CMK (cell line): Measurements from ENCODE around the gene XRCC5.

ENCODE experiments used
- DNase-seq: peaks from one replicate; pipeline ENCODE4 v3.0.0-alpha.2; 2010; ENCODE audit warnings: low read depth

XRCC5 gene

DNA sequence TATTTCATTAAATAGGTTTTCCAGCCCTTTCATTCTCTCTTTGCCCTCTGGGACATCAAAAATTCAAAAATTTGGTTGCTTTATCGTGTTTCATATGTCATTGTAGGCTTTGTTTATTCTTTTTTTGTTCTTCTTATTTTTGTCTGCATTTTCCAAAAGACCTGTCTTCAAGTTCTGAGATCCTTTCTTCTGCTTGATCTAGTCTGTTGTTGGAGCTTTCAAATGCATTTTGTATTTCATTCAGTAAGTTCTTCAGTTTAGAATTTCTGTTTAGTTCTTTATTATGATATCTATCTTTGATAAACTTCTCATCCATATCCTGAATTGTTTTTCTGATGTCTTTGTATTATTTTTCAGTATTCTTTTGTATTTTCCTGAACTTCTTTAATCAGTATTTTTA lies 123.6 kb downstream of the XRCC5 start:
- no peak for DNase-seq

DNA sequence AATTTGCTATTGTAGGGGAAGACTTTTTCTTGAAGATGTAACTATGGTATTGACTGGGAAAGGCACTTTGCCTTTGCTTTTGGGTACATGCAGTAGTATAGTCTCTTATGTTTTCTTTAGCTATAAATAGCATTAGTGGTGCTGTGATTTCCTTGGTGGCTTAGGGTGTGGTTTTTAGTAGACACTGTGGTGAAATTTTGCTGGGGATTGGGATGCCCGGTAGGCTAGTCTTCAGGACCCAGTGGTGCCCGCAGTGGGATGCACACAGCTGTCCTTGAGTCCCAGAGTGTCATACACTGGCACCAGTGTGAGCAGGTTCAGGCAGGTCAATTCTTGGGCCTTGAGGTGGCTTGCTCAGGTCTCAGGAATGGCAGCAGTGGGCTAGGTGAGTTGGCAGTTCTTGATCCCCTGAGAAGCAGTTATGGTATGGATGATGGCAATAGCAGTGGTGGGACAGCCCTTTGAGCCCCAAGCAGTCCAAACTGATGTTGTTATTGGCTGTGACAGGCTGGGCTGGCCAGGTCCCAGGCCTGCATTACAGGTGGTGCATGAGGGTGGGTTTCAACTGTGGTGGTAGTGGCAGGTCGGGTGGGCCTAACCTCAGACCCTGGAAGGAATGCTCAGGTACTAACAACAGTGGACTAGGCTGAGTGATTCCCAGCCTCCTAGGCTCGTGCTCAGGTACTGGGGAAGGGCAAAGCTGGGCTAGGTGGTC lies 124.3 kb downstream of the XRCC5 start:
- DNase-seq = no peak

DNA sequence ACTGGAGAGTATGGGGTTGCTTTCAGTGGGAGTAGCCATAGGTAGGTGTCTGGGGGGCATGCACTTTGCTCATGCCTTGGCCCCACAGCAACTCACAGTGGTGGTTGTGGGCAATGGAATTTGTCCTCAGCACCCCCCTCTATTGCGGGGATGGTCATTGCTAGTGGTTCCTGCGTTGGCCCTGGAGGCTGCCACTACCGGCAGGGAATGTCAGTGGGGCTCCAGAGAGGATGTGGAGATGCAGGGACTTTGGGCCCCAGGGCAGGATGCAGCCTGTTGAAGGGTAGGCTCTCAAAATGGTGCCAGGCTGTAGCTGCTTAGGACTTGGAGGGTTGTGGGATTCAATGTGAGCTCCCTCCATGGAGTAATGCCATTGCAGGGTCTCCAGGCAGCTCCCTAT lies 125.0 kb downstream of the XRCC5 start:
- no peak for DNase-seq

DNA sequence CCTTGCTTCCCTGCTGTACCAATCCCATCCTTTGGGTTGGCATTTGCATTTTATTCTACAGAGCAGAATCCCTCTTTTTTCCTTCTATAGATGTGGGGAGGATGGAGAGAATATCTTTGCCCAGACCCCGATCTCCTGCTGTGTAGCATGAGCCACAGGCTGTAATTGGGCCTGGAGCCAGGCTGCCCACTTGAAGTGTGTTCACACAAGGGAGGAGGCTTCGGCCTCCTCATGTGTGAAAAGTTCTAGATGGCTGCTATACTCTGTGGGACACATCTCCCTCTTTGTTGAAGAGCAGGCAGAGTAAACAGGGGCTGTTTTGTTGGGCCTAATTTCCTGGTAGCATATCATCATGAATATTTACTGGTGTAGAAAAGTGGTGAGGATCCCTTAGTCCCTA lies 126.3 kb downstream of the XRCC5 start:
- no peak for DNase-seq

DNA sequence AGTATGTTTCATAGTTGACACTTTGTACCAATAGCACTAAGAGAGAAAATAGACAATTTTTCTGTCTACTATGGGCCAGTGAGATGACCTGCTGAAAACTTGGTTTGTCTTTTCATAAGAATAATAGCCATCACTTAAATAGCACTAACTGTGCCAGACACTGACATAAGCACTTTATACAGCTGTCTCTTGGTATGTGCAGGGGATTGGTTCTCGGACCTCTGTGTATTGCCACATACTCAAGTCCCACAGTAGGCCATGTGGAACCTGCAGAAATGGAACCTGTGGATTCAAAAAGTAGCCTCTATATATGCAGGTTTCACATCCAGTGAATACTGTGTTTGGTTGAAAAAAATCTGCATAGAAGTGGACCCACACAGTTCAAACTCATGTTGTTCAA lies 126.7 kb downstream of the XRCC5 start:
- no peak for DNase-seq

DNA sequence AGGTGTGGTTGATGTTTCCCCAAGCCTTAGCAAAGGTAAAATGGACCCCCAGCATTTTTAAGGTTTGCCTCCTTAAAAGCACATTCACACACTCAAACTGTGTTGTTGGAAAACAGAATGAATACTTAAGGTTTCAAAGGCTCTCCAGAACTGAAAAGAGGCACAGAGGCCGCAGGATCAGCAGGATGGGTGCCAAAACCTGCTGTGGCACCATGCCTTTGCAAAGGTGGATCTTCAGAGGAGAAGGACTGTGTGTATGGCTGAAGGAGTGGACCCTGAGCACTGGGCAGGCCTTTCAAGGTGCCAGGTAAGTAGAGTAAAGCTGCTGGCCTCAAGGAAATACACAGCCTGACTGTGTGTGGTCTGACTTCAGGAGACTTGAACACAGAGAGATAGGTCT lies 127.3 kb downstream of the XRCC5 start:
- no peak for DNase-seq

DNA sequence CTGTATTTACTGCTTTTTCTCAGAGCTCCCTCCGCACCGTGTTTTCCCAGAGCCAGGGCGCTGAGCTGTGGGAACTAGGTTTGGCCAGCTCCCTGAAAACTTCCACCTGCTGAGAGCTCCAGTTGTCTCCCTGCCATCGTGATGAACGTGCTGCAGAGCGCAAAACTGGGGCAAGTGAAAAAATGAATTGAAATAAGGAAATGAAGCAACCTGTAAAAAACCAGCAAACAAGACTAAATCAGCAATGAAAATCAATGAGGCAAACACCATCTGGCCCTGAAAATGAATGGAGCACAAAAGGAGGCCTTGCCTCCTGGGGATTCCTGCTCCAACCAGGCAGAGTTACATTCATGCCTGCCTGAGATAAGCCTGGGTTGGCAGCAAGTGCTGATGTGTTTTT lies 133.2 kb downstream of the XRCC5 start:
- DNase-seq = no peak

DNA sequence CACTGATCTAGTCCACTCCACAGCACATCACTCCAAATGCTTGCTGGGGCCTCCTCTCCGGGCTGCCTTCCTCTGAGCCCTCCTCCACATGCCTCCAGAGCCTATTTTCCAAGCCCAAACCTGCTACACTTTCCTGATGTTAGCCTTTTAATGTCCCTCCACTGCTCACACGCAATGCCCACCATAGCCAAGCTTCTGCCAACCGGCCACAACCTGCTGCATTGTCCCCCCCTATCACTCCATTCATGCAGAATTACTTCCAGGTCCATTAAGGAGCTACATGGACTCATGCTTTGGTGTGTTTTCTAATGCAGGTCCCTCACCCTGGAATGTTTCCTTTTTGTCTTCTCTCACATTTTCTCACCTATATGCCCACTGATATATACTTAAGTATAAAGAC lies 133.9 kb downstream of the XRCC5 start:
- no peak for DNase-seq

DNA sequence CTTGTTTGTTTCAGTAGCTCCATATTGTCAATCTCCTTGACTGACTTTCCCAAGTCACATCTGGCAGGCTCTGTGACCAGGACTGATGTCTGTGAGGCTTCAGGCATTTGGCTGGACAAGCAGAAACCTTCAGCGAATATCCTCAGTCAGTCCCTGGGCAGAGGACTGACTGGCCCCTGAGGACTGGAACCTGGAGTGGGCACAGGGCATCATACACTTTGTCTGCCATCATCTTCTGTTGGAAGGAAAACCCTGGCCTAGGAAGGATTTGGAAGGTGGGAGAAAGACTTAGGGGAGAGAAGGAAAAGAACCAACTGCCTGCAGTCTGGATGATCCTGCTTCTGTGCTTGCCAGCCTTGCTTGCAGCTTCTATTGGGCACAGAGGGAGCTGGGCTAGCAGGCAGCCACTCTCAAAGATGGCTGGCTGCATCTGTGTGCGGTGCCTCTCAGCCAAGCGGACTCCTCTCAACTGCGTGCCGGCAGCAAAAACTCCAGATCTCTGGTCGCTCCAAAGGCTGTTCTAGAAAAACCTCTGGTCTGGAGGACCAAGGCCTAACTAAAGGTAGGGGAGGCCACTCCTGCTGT lies 136.3 kb downstream of the XRCC5 start:
- DNase-seq = no peak

DNA sequence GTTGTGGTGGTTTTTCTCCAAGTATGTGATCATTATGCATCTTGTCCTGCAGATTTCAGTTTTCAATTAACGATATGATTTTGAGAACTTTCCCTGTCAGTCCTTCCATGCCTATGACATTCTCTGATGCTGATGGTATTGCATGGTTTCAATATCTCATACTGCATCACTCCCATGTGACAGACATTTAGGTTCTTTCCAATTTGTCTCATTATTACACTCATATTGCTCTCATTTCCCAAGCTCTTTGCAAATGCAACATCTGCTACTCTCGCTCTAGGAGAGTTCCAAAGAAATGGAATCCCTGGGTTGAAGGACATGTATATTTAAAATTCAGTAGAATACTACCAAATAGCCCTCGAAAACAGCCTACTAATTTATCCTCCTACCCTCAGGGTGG lies 137.6 kb downstream of the XRCC5 start:
- DNase-seq = no peak
